Measurements from ENCODE around the gene LRRC23.

LRRC23 gene

DNA sequence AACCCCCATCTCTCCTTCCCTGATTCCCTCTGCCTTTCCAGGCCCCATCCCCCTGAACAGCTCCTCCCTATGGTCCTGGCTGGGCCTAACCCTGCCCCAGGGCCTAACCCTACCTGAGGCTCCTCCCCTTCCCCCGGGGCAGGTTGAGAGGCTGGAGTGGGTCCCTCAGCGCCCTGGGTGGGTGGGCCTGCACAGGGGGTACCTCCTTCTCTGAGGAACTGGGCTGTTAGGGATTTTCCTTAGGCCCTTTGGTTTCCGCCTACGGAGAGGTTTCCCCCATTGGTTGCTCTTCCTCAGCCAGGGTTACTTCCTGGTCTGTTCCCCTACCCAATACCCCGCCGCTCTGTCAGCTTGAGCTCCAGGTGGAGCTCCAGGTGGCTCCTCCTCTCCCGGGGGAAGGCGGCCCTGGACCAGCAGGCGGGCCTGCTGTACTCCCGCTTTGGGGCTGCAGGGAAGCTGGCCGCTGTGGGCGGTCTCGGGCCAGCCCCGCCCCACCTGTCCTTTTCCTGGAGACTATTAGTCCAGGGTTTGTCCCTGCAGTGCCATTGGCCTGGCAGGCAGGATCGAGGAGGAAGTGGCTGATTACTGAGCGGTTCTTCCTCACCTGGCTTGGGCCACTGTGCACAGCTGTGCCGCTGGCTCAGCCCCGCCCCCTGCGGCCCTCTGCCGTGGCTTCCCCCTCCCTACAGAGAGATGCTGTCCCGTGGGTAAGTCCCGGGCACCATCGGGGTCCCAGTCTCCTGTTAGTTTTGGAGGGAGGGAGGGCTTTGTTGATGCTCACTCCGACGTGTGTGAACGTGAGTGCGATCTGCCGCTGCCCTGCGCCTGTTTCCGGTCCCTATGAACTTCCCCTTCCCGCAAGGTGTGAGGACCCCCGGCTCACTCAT is 41.7 kb downstream of the LRRC23 start:
- DNase-seq = peak; percentile 98

DNA sequence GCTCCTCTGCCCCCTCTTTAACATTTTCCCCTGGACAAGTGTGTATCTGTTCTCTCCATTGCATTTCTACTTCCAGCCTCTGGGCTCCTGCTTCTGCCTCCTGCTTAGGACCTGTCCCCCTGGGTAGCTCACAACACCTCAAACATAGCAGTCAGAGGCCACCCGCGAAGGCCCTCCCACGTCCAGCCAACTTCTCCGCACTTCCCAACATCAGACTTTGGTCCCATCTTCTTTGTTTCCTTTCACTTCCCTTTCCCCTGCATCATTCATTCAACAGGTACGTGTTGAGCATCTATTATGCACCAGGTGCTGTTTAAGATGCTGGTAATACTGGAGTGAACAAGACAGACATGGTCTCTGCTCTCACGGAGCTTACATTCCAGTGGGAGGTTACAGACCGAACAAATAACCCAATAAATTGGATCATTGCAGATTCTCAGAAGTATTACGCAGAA is 42.3 kb downstream of the LRRC23 start:
- DNase-seq = no peak

DNA sequence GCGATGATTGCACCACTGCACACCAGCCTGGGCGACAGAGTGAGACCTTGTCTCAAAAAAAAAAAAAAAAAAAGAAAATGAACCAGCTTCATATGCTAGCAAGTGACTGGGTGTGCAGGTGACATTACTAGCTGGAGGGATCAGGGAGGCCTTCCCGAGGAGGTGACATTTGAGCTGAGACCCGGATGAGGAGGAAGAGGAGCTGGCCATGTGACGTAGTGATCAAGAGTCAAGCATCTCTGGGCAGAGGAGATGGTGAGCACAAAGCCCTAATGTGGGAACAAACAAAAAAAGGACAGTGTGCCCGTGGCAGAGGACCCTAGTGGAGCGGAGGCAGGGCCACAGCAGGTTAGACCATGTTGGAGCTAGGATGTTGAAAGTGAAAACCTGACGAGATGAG is 43.0 kb downstream of the LRRC23 start:
- DNase-seq = no peak

DNA sequence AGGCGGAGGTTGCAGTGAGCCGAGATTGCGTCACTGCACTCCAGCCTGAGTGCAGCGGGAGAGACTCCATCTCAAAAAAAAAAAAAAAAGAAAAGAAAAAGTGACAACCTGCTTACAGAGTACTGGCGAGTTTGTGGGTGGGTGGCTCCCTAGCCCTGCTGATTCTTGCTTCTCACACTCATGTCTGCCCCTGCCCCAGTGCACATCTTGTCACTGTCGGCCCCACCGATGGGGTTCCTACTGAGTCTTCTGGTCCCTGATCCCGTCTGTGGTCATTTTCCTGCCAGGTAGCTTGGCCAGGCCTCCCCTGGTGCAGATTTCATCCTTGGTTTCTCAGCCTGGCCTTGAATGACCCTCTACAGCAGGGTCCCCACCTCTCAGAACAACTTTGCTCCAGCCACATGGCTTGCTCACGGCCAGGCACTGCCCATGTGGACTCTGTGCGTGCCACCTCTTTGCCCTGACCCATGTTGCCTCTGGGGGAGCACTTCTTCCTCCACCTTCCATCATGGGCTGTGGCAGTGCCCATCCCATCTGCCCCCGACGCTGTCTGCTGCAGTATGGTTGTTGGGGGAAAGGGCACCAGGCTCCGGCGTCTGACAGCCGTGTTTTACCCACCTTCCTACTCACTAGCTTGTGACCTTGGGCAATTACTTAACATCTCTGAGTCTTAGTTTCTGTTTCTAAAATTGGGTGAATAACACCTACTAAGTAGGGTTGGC is 44.4 kb downstream of the LRRC23 start:
- DNase-seq = no peak

DNA sequence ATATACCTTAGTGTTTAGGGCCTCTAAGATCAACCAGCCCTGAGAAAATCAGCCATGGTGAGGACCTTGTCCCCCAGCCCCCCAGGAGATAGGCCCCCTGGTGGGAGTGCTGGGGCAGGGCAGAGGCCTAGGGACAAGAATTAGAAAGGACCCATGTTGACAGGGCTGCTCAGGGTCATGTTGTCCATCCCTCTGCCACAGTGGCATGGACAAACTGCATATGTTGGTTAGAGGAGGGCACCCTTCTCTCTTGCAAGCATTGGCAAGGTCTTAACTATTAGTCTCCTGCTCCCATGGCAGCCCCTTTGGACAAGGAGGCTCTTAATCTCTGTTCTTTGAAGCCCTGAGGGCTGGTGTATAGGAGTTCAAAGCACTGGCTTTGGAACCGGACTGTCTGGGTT is 45.8 kb downstream of the LRRC23 start:
- DNase-seq = no peak

DNA sequence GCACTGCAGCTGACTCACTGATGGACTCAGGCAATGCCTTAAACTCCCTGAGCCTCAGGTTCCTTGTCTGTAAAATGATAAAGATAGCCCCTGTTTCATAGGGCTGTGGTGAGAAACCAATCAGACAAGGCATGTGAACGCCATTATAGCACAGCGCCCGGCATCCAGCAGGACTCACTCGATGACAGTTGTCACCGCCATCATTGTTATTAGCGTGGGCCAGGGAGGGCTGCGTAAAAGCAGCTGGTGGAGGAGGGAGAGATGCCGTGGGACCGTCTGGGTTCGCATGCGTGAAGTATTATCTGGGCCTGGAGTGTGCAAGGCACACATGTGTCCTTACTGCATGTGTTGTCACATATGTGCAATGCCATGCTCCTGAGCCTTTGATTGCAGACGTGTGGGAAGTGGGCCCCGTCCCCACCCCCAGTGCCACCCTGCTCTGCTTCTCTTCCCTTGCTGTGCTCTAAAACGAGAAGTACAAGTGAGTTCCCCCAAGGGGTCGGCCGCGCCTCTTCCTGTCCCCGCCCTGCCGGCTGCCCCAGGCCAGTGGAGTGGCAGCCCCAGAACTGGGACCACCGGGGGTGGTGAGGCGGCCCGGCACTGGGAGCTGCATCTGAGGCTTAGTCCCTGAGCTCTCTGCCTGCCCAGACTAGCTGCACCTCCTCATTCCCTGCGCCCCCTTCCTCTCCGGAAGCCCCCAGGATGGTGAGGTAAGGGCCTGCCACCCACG is 46.4 kb downstream of the LRRC23 start, which contains the start of gene PTPN6:
Gene PTPN6, plus strand, starts transcription at position 546 of the 730 bp plus-strand sequence. Its CDS starts 157 bp downstream, at position 703.
- no peak for DNase-seq

DNA sequence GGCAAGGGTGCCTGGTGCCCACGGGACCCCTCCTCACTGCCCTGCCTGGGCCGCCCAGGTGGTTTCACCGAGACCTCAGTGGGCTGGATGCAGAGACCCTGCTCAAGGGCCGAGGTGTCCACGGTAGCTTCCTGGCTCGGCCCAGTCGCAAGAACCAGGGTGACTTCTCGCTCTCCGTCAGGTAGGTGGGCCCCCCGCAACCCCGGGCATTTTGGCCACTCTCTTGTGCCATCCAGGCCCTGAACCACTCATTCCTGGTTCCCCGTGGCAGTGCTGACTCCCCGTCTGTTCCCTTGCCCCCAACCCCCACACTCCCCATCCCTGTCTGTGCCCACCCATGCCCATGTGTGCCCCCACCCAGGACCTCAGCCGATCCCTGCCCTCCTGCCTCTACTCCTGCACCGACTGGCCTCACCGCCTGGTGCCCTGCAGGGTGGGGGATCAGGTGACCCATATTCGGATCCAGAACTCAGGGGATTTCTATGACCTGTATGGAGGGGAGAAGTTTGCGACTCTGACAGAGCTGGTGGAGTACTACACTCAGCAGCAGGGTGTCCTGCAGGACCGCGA is 47.0 kb downstream of the LRRC23 start:
- no peak for DNase-seq

DNA sequence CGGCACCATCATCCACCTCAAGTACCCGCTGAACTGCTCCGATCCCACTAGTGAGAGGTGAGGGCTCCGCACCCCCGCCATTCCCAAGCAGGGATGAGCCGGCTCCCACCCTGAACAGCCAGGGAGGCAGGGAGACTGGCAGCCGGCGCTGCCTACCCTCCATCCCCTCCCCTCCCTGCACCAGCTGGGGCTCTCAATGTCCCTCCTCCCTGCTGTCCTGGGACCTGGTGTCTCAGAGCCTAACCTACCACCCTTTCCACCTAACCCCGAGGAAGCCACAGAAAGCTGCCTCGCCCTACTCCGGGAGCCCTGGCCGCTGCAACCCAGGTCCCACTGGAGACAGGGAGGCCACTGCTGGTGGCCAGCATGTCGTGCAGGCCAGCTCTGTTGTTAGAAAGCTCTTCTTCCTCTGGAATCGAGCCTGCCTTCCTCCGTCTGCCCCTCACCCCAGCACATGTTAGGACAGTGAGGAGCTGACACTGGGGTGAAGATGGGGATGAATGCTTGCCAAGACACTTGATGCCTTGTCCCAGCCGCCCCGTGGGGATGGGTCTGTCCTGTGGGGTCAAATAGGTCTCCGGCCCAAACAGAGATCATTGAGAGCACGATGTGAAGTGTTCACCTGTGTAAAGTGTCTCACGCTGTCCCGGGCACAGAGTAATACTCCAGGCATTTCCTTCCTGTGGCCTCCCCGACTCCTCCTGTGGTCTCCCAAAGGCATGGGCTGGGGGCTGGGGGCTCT is 47.7 kb downstream of the LRRC23 start:
- DNase-seq = no peak

DNA sequence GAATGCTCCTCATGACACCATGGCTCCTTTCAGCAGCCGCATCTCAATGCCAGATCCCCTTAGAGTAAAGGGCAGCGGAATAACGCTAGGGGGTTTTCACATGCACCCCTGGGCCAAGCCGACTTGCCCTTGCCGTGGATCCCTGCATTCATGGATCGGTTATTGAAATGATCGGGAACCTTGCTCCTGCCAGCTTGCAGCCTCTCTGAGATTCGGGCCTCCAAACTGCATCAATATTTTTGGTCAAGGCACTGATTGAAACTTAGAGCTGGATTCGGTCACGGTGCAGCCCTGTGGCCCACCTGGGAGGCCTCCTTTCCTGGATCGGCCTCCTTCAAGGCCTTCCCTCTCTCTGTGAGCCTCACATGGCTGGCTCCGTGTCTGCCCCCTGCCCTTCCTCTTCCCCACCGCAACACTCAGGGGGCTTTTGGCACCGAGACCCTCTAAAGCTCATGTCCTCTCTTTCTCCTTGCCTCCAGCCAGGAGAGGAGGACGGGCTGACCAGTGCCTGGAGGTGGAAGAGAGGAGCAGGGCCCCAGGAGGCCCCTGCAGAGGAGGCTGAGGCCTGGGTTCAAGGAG is 48.3 kb downstream of the LRRC23 start:
- DNase-seq = no peak

DNA sequence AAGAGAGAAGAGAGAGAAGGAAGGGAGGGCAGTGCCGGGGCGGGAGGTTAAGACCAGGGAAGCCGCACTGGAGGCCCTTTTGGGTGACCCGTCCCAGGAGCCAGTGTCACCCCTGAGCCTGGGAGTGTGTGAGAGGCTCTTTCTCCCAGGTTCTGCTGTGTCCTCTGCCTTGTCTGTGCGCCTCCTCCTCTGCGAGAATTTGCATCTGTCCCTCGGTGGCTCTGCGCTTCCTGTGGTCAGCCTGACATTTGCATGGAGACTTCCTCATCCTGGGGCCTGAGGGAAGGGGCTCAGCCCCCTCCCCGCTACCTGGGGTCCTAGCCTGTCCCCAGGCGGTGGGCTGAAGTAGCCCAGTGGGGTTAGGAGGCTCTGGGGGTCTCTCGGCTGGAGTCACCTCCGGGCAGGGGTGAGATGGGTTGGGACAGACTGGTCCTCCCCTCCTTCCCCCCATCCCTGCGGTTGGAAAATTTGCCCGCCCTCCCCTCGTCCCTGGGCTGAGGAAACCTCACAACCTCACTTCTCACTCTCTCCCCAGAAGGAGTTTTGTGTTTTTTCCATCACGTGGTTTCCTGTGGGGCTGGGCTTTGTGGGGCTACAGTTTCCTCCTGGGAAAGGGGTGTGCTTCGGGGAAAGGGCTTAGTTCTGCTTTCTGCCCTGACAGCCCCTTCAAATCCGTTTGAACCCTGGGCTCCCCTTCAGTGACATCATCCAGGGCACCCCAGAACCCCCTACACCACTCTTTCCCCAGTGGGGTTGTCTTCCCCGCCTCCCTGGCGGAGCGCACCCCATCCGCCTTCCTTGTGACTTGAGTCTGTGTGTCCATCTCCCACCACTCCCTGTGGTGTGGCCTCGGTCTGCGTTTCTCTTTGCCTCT is 49.1 kb downstream of the LRRC23 start:
- no peak for DNase-seq

DNA sequence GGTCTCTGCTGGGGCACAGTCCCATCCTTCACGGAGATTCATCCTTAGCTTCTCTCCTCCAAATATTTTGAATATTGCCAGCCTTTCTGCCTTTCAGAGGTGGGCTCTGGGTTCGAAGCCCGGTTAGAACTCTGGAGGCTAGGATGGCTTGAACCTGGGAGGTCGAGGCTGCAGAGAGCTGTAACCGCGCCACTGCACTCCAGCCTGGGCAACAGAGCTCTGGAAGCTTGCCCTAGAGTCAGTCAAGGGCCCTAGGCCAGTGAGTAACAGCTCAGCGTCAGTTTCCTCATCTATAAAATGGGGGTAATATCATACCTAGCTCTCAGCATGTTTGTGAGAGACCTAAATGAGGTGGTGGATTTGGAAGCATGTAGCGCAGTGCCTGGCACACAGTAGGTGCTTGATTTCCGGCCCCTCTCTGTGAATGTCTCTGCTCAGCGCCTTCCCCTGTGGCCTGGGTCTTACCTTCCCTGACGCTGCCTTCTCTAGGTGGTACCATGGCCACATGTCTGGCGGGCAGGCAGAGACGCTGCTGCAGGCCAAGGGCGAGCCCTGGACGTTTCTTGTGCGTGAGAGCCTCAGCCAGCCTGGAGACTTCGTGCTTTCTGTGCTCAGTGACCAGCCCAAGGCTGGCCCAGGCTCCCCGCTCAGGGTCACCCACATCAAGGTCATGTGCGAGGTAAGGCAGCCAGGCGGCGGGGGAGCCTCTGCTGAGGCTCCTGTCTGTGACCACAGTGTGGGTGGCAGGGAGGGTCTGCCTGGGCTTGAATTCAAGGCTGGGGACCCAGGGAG is 49.9 kb downstream of the LRRC23 start:
- DNase-seq = no peak

DNA sequence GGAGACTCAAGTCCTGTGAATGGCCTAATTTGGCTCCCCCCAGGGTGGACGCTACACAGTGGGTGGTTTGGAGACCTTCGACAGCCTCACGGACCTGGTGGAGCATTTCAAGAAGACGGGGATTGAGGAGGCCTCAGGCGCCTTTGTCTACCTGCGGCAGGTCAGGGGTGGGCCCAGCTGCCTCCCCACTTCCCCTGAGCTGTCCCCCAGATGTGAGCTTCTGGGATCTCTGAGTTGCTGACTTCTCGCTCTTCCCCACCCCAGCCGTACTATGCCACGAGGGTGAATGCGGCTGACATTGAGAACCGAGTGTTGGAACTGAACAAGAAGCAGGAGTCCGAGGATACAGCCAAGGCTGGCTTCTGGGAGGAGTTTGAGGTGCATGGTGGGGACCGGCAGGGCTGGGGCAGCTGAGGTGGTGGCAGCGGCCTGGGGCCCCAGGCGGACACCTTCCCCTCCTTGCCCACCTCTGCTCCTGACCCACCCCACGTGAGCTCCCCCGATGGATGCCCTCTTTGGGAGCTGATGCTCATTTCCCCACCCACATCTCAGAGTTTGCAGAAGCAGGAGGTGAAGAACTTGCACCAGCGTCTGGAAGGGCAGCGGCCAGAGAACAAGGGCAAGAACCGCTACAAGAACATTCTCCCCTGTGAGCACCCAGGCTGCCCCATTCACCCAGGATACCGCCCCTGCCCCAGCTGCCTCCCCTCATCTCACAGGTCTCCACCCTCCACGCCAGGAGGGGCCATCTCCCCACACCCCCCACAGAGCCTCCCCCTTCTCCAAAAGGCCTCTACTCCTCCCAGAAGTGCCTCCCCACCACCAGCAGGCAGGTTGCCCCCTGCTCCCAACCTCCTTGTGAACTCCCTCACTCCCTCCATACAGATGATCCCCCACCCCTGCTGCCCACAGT is 50.7 kb downstream of the LRRC23 start:
- no peak for DNase-seq

DNA sequence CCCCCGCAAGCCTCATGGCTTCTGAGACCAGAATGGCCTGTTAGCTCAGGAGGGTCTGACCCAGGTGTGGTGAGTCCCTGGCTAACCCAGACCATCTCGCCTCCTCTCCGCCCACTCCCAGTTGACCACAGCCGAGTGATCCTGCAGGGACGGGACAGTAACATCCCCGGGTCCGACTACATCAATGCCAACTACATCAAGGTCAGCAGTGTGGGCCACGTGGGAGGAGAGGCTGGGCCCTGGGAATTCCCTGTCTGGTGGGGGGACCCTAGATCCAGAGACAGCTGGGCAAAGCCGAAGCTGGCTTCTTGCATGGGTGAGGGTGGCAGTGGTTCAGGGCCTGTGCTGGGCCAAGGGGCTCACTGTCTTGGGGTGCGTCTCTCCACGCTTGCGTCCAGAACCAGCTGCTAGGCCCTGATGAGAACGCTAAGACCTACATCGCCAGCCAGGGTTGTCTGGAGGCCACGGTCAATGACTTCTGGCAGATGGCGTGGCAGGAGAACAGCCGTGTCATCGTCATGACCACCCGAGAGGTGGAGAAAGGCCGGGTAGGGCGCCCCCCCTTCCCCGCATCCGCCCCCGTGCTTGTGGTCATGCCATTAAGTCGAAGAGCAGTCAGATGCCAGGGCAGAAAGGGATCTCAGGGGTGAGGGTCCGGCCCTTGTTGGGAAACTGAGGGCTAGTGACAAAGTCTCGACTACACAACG is 51.6 kb downstream of the LRRC23 start:
- DNase-seq = no peak

DNA sequence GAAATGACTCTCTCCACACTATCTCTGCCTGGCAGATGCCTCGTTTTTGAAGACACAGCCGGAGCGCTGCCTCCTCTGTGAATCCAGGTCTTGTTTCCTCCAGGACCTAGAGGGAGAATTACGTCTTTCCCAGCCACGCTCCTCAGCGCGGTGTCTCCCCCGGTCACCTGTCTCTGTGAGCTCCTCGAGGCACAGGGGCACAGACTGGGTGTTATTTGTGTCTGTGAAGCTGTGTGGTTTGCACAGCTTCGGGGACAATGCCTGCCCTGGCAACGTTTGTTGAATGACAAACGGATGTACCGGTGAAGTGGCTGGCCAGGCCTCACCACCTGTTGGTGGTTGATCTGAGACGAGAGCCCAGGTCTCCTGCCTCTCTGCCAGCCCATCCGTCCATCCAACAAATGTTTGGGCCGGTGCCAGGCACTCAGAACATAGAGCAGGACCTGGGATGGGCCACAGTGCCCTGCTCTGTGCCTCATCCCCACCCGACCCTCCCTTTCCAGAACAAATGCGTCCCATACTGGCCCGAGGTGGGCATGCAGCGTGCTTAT is 52.6 kb downstream of the LRRC23 start:
- DNase-seq = no peak

DNA sequence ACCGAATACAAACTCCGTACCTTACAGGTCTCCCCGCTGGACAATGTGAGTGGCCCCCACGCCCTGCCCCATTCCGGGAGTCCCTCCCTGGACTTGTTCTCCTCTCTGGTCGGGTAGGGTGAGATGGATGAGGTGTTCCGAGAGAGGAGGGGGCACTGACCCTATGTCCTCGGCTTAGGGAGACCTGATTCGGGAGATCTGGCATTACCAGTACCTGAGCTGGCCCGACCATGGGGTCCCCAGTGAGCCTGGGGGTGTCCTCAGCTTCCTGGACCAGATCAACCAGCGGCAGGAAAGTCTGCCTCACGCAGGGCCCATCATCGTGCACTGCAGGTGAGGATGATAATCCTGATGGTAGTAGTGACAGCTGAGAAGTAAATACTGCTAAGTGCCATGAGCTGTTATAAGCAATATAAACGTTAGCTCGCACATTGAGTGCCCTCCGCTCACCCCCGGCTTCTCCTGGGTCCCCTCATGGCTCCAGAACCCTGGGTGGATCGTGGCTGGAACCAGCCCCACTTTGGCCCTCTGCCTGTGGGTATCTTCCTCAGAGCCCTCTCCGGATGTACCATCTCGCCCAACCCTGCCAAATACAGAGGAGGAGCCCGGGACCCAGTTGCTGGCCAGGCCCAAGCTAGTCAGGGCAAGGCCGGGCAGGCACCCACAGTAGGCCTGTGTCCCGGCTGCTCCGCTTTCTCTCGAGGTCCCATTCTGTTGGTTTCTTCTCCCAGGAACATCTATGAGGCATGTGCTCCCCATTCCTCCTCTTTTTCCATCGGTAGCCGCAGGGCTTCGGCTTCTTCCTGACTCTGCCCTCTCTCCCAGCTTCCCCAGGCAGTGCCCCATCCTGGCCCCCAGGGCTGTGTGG is 53.4 kb downstream of the LRRC23 start:
- no peak for DNase-seq

DNA sequence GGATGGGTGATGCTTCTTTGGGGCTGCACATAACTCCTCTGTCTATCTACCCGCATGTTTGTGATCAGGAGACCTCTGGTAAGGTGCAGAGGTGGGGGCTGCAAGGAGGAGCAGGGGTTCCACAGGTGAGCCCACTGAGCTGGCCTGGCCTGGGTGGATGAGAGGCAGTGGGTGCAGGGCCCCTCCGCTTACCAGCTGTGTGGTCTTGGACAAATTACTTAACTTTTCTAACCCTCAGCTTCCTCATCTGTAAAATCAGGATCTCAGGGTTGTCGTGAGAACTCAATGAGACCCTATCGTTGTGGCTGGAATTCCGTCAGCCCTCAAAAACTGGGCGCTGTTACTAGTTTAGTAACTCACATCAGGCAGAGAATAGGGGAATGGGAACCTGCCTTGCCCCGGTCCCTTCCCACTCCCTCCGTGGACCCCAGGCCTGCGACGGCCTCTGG is 54.0 kb downstream of the LRRC23 start:
- no peak for DNase-seq
